ENCODE data around the gene KCND3.

The KCND3 gene

DNA sequence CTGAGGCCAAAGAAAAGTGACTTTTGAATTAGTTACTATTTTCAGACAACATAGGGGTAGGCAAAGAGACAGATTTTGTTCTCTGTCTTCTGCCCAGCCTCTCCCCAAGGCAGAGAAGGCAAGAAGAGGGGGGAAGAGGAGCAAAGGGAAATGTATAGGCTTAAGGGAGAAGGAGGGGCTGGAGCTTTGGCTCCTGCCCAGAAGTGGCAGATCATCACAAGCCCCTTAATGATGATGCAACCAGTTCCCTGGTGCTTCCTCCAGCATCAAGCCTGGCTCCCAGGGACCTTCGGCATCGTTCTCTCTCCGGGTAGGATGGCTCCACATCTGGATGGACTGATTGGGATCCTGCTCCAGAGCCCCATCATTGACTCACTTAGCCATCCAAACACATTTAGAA is 112.8 kb downstream of the KCND3 start:
- no peak for FAIRE-seq
- TF ChIP-seq POLR2AphosphoS5 (IDR thresholded peaks at IDR 0.05; ENCODE audit: low read depth, low read length), result no peak
- no peak for TF ChIP-seq POLR2A (IDR thresholded peaks at IDR 0.05; ENCODE audit: low read depth, low read length)
- TF ChIP-seq TAF1 (IDR thresholded peaks at IDR 0.05; ENCODE audit: borderline replicate concordance, low read depth, low read length), result no peak

DNA sequence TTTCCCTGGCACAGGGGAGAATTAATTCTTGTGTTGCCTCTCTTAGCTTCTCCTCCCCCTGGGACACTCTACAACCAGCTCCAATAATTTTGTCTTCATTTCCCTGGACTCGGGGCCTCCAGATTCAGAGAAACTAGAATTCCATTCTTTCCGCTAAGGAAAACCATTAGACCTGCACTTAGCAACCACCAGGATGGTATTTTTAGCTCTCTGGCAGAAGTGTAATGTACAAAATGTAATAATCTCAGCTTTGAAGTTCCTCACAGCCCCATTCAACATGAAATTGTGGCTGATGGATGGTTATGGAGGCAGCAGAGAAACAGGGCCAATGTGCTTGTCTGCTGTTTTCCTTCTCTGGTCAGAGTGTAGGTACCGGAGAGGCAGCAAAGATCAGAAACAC is 113.8 kb downstream of the KCND3 start:
- DNase-seq (ENCODE audit: insufficient read length) (no peak), FAIRE-seq (no peak)
- TF ChIP-seq POLR2A (IDR thresholded peaks at IDR 0.05; ENCODE audit: low read depth, low read length), result no peak
- no peak for TF ChIP-seq TAF1 (IDR thresholded peaks at IDR 0.05; ENCODE audit: borderline replicate concordance, low read depth, low read length)
- no peak for TF ChIP-seq POLR2AphosphoS5 (IDR thresholded peaks at IDR 0.05; ENCODE audit: low read depth, low read length)

More for the DNA sequence above, 112.8 kb downstream of the KCND3 start:
- DNase-seq (ENCODE audit: insufficient read length), result no peak

DNA sequence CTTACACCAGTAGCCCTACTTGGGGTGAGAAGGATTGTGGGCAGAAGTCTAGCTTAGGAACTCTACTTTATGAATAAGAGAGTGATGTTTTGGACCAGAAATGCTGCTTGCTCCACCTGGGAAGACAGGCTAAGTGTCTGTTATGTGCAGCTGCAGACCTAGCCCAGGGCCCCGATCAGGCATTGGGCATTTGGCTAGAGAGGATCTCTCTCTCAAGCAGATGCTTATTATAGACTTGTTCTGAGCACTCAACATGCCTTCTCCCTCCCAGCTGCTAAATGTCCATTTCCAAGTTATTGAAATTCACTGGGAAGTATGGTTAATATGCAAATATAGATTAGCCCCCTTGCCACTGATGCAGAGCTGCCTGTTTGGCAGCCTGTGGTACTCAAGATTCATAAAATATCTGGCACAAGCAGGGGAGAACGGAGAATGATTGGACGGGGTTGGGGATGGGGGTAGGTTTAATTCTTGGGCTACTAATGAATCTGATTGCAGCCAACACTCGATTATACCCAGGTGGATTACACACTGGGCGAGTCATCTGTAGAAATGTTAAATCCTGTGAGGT is 115.9 kb downstream of the KCND3 start:
- DNase-seq (ENCODE audit: insufficient read length) (no peak), FAIRE-seq (no peak)
- no peak for TF ChIP-seq POLR2AphosphoS5 (IDR thresholded peaks at IDR 0.05; ENCODE audit: low read depth, low read length)
- no peak for TF ChIP-seq POLR2A (IDR thresholded peaks at IDR 0.05; ENCODE audit: low read depth, low read length)
- no peak for TF ChIP-seq TAF1 (IDR thresholded peaks at IDR 0.05; ENCODE audit: borderline replicate concordance, low read depth, low read length)

- no peak for TF ChIP-seq POLR2AphosphoS5 (IDR thresholded peaks at IDR 0.05; ENCODE audit: low read depth, low read length)
- no peak for TF ChIP-seq TAF1 (IDR thresholded peaks at IDR 0.05; ENCODE audit: borderline replicate concordance, low read depth, low read length)
- TF ChIP-seq POLR2A (IDR thresholded peaks at IDR 0.05; ENCODE audit: low read depth, low read length), result no peak
- FAIRE-seq (no peak), DNase-seq (ENCODE audit: insufficient read length) (no peak)
Observed at GRCh38 chr1:111870181-111870580, 119.3 kb downstream of the KCND3 start.

GRCh38 chr1:111867868-111868440 is 121.5 kb downstream of the KCND3 start:
- DNase-seq (ENCODE audit: insufficient read length) (no peak), FAIRE-seq (no peak)
- no peak for TF ChIP-seq POLR2AphosphoS5 (IDR thresholded peaks at IDR 0.05; ENCODE audit: low read depth, low read length)
- no peak for TF ChIP-seq POLR2A (IDR thresholded peaks at IDR 0.05; ENCODE audit: low read depth, low read length)
- TF ChIP-seq TAF1 (IDR thresholded peaks at IDR 0.05; ENCODE audit: borderline replicate concordance, low read depth, low read length), result no peak

- DNase-seq (ENCODE audit: insufficient read length) (no peak), FAIRE-seq (no peak)
- no peak for TF ChIP-seq POLR2AphosphoS5 (IDR thresholded peaks at IDR 0.05; ENCODE audit: low read depth, low read length)
- TF ChIP-seq TAF1 (IDR thresholded peaks at IDR 0.05; ENCODE audit: borderline replicate concordance, low read depth, low read length), result no peak
- no peak for TF ChIP-seq POLR2A (IDR thresholded peaks at IDR 0.05; ENCODE audit: low read depth, low read length)
Observed at GRCh38 chr1:111864862-111865261, 124.6 kb downstream of the KCND3 start.

DNA sequence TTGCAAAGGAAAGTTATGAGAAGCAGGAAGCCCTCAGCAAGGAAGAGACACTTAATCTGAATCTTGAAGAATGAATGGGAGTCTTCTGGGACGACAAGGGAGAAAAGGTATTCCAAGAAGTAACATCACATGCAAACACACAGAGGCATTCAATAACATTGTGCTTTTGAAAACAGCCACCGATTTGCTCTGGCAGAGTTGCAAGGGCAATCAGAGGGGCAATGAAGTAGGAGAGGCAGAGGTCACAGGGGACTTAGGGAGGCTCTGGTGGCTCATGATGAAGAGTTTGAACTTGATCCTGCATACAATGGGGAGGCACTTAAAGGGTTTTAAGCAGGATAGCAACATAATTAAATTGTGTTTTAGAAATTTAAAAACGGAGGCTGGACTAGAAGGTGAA is 126.1 kb downstream of the KCND3 start:
- DNase-seq (ENCODE audit: insufficient read length) (no peak), FAIRE-seq (no peak)
- TF ChIP-seq POLR2AphosphoS5 (IDR thresholded peaks at IDR 0.05; ENCODE audit: low read depth, low read length) (no peak), TAF1 (IDR thresholded peaks at IDR 0.05; ENCODE audit: borderline replicate concordance, low read depth, low read length) (no peak), POLR2A (IDR thresholded peaks at IDR 0.05; ENCODE audit: low read depth, low read length) (no peak)

DNA sequence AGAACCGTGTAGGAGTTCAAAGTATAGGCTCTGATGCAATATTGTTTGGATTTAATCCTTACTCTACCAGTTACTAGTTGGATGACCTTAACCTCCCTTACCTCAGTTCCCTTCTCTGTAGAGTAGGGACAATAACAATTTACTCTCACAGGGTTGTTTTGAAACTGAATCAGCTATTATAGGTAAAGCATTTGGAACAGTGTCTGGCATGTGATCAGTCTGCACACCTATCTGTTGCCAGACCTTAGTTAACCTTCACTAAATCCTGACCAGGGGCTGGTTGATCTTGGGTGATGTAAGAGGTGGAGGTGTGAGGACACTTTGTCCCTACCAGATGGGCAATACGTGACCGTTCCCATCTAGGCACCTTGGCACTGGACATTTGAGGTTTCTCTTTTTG is 126.9 kb downstream of the KCND3 start:
- TF ChIP-seq TAF1 (IDR thresholded peaks at IDR 0.05; ENCODE audit: borderline replicate concordance, low read depth, low read length) (no peak), POLR2A (IDR thresholded peaks at IDR 0.05; ENCODE audit: low read depth, low read length) (no peak), POLR2AphosphoS5 (IDR thresholded peaks at IDR 0.05; ENCODE audit: low read depth, low read length) (no peak)
- no peak for FAIRE-seq
- DNase-seq (ENCODE audit: insufficient read length), result no peak

DNA sequence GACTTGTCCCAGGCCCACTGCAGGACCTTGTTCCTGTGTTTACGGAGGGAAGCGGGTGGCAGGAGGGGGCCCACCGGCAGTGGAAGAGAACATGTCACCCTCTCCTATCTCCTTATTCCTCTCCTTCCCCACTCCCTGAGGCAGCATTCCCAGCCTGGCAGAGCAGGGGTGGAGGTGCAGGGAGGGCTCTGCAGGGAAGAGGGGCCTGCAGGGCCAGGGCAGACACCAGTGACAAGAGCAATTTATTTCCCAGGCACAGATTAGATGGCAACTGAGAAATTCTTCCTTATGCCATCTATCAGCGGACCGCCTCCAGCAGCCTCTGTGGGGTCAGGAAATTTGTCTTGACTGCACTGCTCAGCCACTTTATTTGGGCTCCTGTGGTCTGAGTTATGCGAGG is 127.9 kb downstream of the KCND3 start:
- TF ChIP-seq TAF1 (IDR thresholded peaks at IDR 0.05; ENCODE audit: borderline replicate concordance, low read depth, low read length) (no peak), POLR2A (IDR thresholded peaks at IDR 0.05; ENCODE audit: low read depth, low read length) (no peak), POLR2AphosphoS5 (IDR thresholded peaks at IDR 0.05; ENCODE audit: low read depth, low read length) (no peak)
- DNase-seq (ENCODE audit: insufficient read length), result no peak
- FAIRE-seq, result no peak

DNA sequence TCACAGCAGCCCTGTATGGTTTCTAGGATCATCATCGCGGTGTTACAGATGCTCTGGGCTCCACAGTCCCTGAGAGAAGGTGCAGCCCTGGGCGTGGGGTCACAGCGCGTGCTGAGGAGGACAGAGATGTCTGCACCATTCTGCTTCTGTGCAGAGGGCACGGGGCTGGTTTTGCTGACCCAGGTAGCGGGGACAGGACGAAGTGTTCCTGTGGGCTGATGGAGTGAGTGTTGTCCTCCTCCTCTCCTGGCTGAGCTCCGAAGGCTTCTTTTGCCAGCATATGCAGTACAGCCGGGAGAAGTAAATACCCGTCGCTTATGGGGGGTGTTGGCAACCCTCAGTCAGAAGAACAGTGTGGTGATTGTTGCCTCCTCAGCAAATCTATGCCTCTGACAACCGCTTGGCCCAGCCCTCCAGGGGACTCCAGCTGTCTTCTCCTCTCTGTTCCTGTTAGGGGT is 132.2 kb downstream of the KCND3 start:
- no peak for DNase-seq (ENCODE audit: insufficient read length)
- no peak for FAIRE-seq
- no peak for TF ChIP-seq POLR2AphosphoS5 (IDR thresholded peaks at IDR 0.05; ENCODE audit: low read depth, low read length)
- no peak for TF ChIP-seq TAF1 (IDR thresholded peaks at IDR 0.05; ENCODE audit: borderline replicate concordance, low read depth, low read length)
- no peak for TF ChIP-seq POLR2A (IDR thresholded peaks at IDR 0.05; ENCODE audit: low read depth, low read length)

DNA sequence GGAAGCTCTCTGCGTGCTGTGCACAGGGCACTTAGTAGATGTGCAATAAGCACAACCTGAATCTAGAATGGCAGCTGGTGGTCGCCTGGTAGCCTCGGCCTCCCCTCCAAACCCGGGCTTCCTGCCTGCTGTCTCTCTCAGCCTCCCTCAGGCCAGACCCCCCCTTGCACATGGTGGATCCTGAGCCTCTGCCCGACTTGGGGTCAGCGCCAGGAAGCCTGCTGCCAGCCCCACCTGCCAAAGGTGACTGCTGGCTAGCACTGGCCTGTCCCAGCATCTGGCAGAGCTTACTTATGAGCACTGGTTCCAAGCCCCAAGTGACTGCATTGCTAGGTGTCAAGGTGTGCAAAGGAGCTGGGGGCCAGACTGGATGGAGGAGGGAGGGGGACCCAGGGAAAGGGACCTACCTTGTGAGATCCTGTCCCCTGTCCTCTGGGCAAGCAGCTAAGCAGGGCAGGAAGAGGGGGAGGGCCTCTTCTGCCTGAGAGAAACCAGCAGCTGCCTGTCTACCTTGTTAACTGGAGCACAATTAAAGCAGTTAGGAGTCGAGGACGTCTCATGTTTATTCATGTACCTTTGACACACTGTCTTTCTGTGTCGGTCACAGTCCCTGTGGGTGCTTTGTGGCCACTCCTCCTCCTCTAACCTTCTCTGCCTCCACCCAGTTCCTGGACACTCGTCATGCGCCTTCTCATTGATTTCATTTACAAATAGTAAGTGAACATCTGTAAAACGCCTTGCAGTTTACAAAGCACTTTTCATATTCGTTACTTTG is 132.9 kb downstream of the KCND3 start:
- FAIRE-seq (no peak), DNase-seq (ENCODE audit: insufficient read length) (no peak)
- TF ChIP-seq POLR2A (IDR thresholded peaks at IDR 0.05; ENCODE audit: low read depth, low read length) (no peak), POLR2AphosphoS5 (IDR thresholded peaks at IDR 0.05; ENCODE audit: low read depth, low read length) (no peak), TAF1 (IDR thresholded peaks at IDR 0.05; ENCODE audit: borderline replicate concordance, low read depth, low read length) (no peak)

- DNase-seq (ENCODE audit: insufficient read length), result no peak
- TF ChIP-seq POLR2A (IDR thresholded peaks at IDR 0.05; ENCODE audit: low read depth, low read length), result no peak
- no peak for TF ChIP-seq POLR2AphosphoS5 (IDR thresholded peaks at IDR 0.05; ENCODE audit: low read depth, low read length)
- TF ChIP-seq TAF1 (IDR thresholded peaks at IDR 0.05; ENCODE audit: borderline replicate concordance, low read depth, low read length), result no peak
- no peak for FAIRE-seq
Observed at GRCh38 chr1:111855260-111855659, 134.2 kb downstream of the KCND3 start.

Data from GM12892 (cell line).